H1 (cell line): ENCODE results near the gene DPRX. TPM values are rescaled to one million over a fixed set of nuclear protein-coding genes. Genes with fewer than 3 reads are reported as not detected.

ENCODE experiments used
- CBX5 ChIP-seq: fragments of 300-800, 300-1000 bp; sonication (generic); IDR thresholded peaks from 2 replicates; pipeline ENCODE4 v1.7.1; 2016; ENCODE audit warnings: antibody characterized with exemption, low read length, low read depth
- CBX8 ChIP-seq: fragments of 300-800, 300-1000 bp; sonication (generic); IDR thresholded peaks from 2 replicates; pipeline ENCODE4 v1.7.1; 2016; ENCODE audit warnings: low read depth, low read length, borderline replicate concordance
- FOSL1 ChIP-seq: IDR thresholded peaks from 2 replicates; pipeline ENCODE4 v1.6.1; 2011; ENCODE audit warnings: mild to moderate bottlenecking, low read depth, low read length, moderate library complexity; ENCODE audit not compliant: insufficient read depth
- GABPA ChIP-seq: IDR thresholded peaks from 2 replicates; pipeline ENCODE4 v1.6.1; 2011; ENCODE audit warnings: mild to moderate bottlenecking, low read length, moderate library complexity, borderline replicate concordance; ENCODE audit not compliant: insufficient read depth
- NANOG ChIP-seq: IDR thresholded peaks from 2 replicates; pipeline ENCODE4 v1.6.1; 2011; ENCODE audit warnings: low read length, low read depth, mild to moderate bottlenecking, inconsistent platforms; ENCODE audit not compliant: insufficient read depth, poor library complexity, severe bottlenecking
- RAD21 ChIP-seq, 2 experiments: IDR thresholded peaks in 1 of 2; conservative IDR thresholded peaks in 1 of 2; 2 replicates each; pipeline ENCODE4 v1.6.1; 2011; ENCODE audit warnings: low read depth in 2 of 2, low read length in 2 of 2, improper control_type of control experiment in 1 of 2, inconsistent platforms in 1 of 2, mild to moderate bottlenecking in 1 of 2, moderate library complexity in 1 of 2
- RNF2 ChIP-seq: fragments of 200-900, 300-1000 bp; sonication (generic); IDR thresholded peaks from 2 replicates; pipeline ENCODE4 v1.7.1; 2016; ENCODE audit warnings: borderline replicate concordance, low read depth, mild to moderate bottlenecking, antibody characterized with exemption, low read length; ENCODE audit not compliant: poor library complexity, severe bottlenecking; ENCODE audit errors: missing control alignments
- SIN3A ChIP-seq, 2 experiments: IDR thresholded peaks in 1 of 2; conservative IDR thresholded peaks in 1 of 2; 2 replicates each; pipeline ENCODE4 v1.6.1; 2011 to 2012; ENCODE audit warnings: low read length in 2 of 2, improper control_type of control experiment in 1 of 2, low read depth in 1 of 2, mild to moderate bottlenecking in 1 of 2
- TBP ChIP-seq: IDR thresholded peaks from 2 replicates; pipeline ENCODE4 v1.6.1; 2011; ENCODE audit warnings: low read depth, low read length, improper control_type of control experiment
- YY1 ChIP-seq: IDR thresholded peaks from 2 replicates; pipeline ENCODE4 v1.6.1; 2011; ENCODE audit warnings: low read depth, mild to moderate bottlenecking, low read length
- ZNF274 ChIP-seq: IDR thresholded peaks from 2 replicates; pipeline ENCODE4 v1.7.0; 2012; ENCODE audit warnings: low read length, borderline replicate concordance; ENCODE audit errors: extremely low read depth
- polyA plus RNA-seq, 7 experiments: library from polyadenylated mRNA; depleted of rRNA in 3 of 7; stranded (reverse) in 5 of 7; unstranded in 2 of 7; fragments of >200 nt in 5 of 7; fragments of 200-250 nt in 2 of 7; gene quantifications; 1 replicate in 5 of 7; 2 replicates in 1 of 7; 4 replicates in 1 of 7; pipeline versions ENCODE4 v1.2.1 to v1.2.3, GENCODE V29; 2011 to 2013; ENCODE audit warnings: missing spikeins in 2 of 7, mixed read lengths in 2 of 7
- total RNA-seq: library from RNA; stranded (reverse); fragmentation: NEBNext Ultra II Directional; extraction: Animal tissue kit (Norgen Biotek cat#: 25700); gene quantifications from 2 replicates; pipeline ENCODE4 v1.2.1, GENCODE V29; 2021

DPRX gene
- total and polyA plus RNA-seq, 2 of the 8 experiments (the other 6 are each of a cell fraction or from before 2014, with no cell fraction given), result not detected

DNA sequence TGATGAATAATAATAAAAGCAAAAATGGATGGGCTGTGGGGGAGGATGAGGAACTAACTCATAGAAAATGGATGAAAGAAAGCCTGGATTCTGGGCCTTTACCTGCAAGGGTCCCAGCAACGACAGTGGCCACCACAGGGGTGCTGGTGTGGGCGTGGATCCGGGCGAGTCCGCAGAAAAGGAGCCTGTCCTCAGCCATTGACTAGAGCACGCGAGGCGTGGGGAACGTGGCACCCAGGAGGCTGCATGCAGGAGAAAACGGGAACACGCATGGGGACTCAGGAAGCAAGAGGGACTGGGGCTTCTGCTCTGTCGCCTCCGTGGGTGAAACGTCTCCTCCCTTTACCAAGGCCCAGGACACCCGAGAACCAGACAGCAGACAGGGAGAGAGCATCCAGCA lies 25.8 kb upstream of the DPRX start (continued):
- TF ChIP-seq GABPA, result no peak
- TF ChIP-seq NANOG, result no peak
- no peak for TF ChIP-seq CBX5
- no peak for TF ChIP-seq RAD21 (IDR thresholded peaks at IDR 0.05 in 1 of 2, conservative IDR thresholded peaks at IDR 0.05 in 1 of 2; ENCODE audit: low read depth in 2 of 2, low read length in 2 of 2)
- no peak for TF ChIP-seq FOSL1
- TF ChIP-seq RNF2, result no peak
- TF ChIP-seq ZNF274, result no peak
- no peak for TF ChIP-seq SIN3A (conservative IDR thresholded peaks at IDR 0.05 in 1 of 2, IDR thresholded peaks at IDR 0.05 in 1 of 2; ENCODE audit: low read depth in 1 of 2, low read length in 2 of 2)
- no peak for TF ChIP-seq CBX8
- TF ChIP-seq YY1, result no peak
- TF ChIP-seq TBP, result no peak
